GM19239 (cell line): ENCODE results near the gene DGKB.

Source experiments
- DNase-seq: peaks from one replicate; pipeline ENCODE4 v3.0.0; 2011; ENCODE audit warnings: low spot score; ENCODE audit not compliant: insufficient read length
- FAIRE-seq: peaks from 2 replicates; lab custom pipeline; 2011; peaks lifted over from hg19 to GRCh38; lab: Jason Lieb, UNC

Gene DGKB

GRCh38 chr7:14902589-14903067 lies at the start of gene DGKB:
Gene DGKB (minus strand): TSS chr7:14902751.
- DNase-seq, result no peak
- no peak for FAIRE-seq

GRCh38 chr7:14950013-14950412 lies 47.5 kb upstream of the DGKB start:
- DNase-seq (no peak), FAIRE-seq (no peak)

GRCh38 chr7:14938181-14938580 lies 35.6 kb upstream of the DGKB start:
- FAIRE-seq (no peak), DNase-seq (no peak)

GRCh38 chr7:14937581-14937980 lies 35.0 kb upstream of the DGKB start:
- DNase-seq, result no peak
- FAIRE-seq, result no peak

- DNase-seq, result no peak
- FAIRE-seq, result no peak
Observed at GRCh38 chr7:14936554-14936953, 34.0 kb upstream of the DGKB start.

- FAIRE-seq (no peak), DNase-seq (no peak)
Observed at GRCh38 chr7:14934839-14935238, 32.3 kb upstream of the DGKB start.

- FAIRE-seq (no peak), DNase-seq (no peak)
Observed at GRCh38 chr7:14931511-14932215, 29.1 kb upstream of the DGKB start.

GRCh38 chr7:14924398-14924797 lies 21.8 kb upstream of the DGKB start:
- FAIRE-seq (no peak), DNase-seq (no peak)

GRCh38 chr7:14911077-14911476 lies 8.5 kb upstream of the DGKB start:
- FAIRE-seq, result no peak
- no peak for DNase-seq

- FAIRE-seq (no peak), DNase-seq (no peak)
Observed at GRCh38 chr7:14908697-14909096, 6.1 kb upstream of the DGKB start.

- FAIRE-seq (no peak), DNase-seq (no peak)
Observed at GRCh38 chr7:14905764-14906163, 3.2 kb upstream of the DGKB start.

GRCh38 chr7:14900051-14900450 lies 2.5 kb downstream of the DGKB start:
- no peak for DNase-seq
- no peak for FAIRE-seq

GRCh38 chr7:14899030-14899429 lies 3.5 kb downstream of the DGKB start:
- FAIRE-seq, result no peak

GRCh38 chr7:14896461-14896860 lies 6.1 kb downstream of the DGKB start:
- DNase-seq (no peak), FAIRE-seq (no peak)

More at GRCh38 chr7:14899030-14899429, 3.5 kb downstream of the DGKB start:
- no peak for DNase-seq

- FAIRE-seq (no peak), DNase-seq (no peak)
Observed at GRCh38 chr7:14894826-14895225, 7.7 kb downstream of the DGKB start.

GRCh38 chr7:14892961-14893360 lies 9.6 kb downstream of the DGKB start:
- FAIRE-seq (no peak), DNase-seq (no peak)

GRCh38 chr7:14891289-14891688 lies 11.3 kb downstream of the DGKB start:
- no peak for FAIRE-seq
- DNase-seq, result no peak

- FAIRE-seq (no peak), DNase-seq (no peak)
Observed at GRCh38 chr7:14888962-14889361, 13.6 kb downstream of the DGKB start.

- no peak for DNase-seq
- FAIRE-seq, result no peak
Observed at GRCh38 chr7:14886533-14886932, 16.0 kb downstream of the DGKB start.

GRCh38 chr7:14875941-14876587 lies 26.5 kb downstream of the DGKB start:
- DNase-seq, result no peak
- FAIRE-seq, result no peak

GRCh38 chr7:14871880-14872279 lies 30.7 kb downstream of the DGKB start:
- DNase-seq (no peak), FAIRE-seq (no peak)

- FAIRE-seq (no peak), DNase-seq (no peak)
Observed at GRCh38 chr7:14870394-14870793, 32.2 kb downstream of the DGKB start.
